8988T (cell line): ENCODE measurements around the gene ZCCHC3.
"Not testable (repeated sequence)": the region's sequence is repeated elsewhere in the genome, so short reads cannot be mapped to it uniquely, and the experiment has no call there.

Experiments
- DNase-seq: peaks from one replicate; pipeline ENCODE4 v3.0.0; 2011

Gene ZCCHC3

DNA sequence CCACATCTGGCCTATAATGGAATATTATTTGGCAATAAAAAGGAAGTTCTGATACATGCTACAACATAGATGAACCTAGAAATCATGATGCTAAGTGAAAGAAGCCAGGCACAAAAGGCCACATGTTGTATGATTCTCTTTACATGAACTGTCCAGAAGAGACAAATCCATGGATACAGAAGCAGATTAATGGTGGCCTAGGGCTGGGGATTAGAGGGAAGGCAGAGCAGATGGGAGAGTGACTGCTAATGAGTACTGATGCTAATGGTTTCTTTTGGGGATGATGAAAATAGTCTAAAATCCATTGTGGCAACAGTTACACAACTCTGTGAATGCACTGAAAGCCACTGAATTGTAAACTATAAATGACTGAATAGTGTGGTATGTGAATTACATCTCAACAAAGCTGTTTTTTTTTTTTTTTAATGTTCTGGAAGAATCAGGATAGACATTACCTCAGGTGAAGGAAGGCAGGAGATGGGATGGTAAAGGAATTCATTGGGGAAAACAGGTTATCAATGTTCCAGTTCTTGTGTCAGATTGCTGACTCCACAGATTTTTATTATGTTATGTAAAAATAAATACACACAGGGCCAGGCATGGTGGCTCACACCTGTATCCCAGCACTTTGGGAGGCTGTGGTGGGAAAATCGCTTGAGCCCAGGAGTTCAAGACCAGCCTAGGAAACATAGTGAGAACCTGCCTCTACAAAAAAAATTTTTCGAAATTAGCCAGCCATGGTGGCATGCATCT lies 19.1 kb downstream of the ZCCHC3 start:
- no peak for DNase-seq

DNA sequence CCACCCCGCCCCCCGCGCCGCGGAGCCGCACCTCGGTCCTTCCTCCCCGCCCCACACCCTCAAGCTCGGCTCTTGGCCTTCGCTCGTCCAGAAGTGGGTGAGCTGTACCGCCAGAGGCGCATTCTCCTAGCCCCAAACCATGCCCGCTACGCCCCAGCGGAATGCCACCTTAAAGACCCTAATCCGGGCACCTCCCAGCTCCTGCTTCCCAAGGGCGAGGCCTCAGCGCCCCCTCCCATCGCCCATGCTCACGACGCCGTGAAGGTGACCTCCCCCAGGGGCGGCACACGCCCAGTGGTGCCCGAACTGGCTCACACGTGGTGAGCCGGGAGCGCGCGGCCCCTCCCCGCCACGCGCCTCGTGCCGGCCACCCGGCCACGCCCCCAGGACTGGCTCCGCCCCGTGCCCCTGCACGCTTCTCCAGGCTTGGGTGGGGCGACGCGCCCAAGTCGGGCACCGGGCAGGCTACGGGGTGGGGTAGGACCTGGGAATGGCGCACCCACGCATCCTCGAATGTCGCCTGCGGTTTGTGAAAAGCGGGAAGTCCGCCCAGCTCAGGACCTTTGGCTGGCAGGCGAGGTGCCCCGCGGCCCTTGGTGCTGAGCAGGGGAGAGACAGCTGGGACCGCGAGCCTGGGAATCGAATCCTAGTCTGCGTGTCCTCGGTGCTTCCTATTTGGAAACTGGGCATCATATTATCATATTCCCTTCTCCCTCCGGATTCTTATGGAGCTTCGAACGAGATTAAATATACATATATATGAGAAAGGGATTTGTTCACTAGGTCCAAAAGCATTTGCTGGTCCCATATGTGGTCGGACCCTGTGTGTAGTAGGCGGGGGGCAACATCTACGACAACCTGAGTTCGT lies 27.0 kb downstream of the ZCCHC3 start:
- DNase-seq: peak; percentile 94

DNA sequence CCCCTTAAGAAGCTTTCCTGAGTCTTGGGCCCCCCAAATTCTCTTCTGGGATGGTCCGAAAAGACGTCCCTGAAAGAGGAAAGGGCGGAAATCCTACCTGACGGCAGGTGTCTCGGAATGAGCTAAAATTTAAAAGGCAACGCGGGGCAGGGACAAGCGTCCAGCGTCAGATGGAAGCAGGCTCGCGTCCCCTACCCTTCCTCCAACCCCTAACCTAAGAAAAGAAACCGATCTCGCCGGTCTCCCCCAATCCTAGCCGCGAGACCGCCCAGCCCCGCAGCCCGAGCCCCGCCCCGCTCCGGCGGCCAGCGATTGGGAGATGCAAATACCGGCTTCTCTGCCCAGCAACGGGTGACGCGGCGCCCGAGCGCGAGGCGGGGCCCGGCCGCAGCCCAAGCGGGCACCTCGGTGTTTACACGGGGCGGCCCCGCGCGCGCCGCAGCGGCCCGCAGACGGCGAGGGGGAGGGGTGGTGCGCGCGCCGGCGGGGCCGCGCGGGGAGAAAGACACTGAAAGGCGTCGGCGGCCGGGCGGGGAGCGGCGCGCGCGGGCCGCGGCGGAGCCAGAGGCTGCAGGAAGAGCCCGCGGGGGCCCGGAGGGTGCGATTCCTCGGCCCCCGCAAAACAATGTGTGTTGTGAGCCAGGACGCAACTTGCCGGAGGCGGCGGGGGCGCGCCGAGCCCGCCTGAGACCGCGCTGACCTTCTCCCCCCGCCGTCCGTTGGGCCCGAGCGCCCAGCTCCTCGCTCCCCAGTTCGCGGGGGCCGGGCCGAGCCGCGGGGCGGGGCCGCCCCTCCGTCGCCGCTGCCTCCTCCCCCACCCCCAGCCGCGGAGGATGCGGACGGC lies 27.9 kb downstream of the ZCCHC3 start, which contains the start of gene SOX12:
SOX12 (plus strand) TSS at position 508 of the 844 bp plus-strand sequence. CDS start 373 bp downstream, outside the sequence.
- DNase-seq: peak; percentile 86

DNA sequence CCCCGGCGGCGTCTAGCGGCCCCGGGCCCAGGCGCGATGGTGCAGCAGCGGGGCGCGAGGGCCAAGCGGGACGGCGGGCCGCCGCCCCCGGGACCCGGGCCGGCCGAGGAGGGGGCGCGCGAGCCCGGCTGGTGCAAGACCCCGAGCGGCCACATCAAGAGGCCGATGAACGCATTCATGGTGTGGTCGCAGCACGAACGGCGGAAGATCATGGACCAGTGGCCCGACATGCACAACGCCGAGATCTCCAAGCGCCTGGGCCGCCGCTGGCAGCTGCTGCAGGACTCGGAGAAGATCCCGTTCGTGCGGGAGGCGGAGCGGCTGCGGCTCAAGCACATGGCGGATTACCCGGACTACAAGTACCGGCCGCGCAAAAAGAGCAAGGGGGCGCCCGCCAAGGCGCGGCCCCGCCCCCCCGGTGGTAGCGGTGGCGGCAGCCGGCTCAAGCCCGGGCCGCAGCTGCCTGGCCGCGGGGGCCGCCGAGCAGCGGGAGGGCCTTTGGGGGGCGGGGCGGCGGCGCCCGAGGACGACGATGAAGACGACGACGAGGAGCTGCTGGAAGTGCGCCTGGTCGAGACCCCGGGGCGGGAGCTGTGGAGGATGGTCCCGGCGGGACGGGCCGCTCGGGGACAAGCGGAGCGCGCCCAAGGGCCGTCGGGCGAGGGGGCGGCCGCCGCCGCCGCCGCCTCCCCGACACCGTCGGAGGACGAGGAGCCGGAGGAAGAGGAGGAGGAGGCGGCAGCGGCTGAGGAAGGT lies 28.7 kb downstream of the ZCCHC3 start:
- DNase-seq: peak; percentile 50

- DNase-seq: peak; percentile 38
Measured at GRCh38 chr20:326645-327185, 29.3 kb downstream of the ZCCHC3 start.

- DNase-seq: peak; percentile 86
Measured at GRCh38 chr20:327186-328026, 30.0 kb downstream of the ZCCHC3 start.

- no peak for DNase-seq
Measured at GRCh38 chr20:328027-328974, 30.9 kb downstream of the ZCCHC3 start.

GRCh38 chr20:328975-329695 lies 31.8 kb downstream of the ZCCHC3 start:
- DNase-seq: no peak

DNA sequence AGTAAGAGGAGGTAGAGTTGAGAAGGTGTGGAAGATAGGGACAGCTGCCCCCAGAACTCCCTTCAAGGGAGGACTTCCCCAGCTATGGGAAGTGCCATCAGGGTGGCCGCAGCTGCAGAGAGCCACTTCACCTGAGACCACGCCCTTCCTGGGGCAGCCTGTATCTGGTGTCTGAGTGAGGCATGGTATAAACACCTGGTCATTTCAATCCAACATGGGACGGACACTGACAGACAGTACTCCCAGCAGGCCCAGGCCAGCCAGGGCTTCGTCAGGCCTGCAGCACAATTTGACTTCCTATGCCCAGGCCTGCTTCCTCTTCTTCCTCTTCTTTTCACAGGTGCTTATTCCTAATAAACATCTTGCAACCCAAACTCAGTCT lies 32.5 kb downstream of the ZCCHC3 start:
- DNase-seq: no peak

GRCh38 chr20:330233-331149 lies 33.1 kb downstream of the ZCCHC3 start:
- peak; percentile 81 for DNase-seq

- no peak for DNase-seq
Measured at GRCh38 chr20:334578-334977, 37.2 kb downstream of the ZCCHC3 start.

DNA sequence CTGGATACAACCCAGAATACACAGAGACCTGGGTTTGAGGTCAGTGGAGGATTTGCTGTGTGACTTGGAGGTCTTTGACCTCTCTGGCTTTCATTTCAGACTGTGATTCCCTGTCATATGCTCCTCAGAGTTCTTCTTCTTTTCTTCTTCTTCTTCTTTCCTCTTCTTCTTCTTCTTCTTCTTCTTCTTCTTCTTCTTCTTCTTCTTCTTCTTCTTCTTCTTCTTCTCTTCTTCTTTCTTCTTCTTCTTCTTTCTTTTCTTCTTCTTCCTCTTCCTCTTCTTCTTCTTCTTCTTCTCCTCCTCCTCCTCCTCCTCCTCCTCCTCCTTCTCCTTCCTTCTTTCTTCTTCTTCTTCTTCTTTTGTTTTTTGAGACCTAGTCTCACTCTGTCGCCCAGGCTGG lies 38.7 kb downstream of the ZCCHC3 start:
- not testable (repeated sequence) for DNase-seq

GRCh38 chr20:341682-342081 lies 44.3 kb downstream of the ZCCHC3 start:
- DNase-seq: no peak

DNA sequence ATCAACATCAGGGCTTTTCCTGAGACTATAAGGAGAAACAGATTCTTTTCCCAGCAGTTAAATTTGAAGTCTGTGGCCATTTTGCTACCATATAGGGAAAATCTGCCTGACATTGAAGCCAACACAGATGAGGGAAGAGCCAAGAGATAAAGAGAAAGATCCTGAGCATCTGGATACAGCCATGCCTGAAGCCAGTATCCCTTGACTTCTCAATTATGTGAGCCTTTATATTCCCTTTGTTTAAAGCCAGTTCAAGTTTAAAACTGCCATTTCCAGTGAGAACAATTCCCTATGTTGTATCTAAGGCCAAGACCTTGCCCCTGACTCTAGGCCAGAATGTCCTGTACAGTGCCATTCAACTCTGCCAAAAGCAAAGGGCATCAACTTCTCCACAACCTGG lies 45.7 kb downstream of the ZCCHC3 start:
- no peak for DNase-seq

DNA sequence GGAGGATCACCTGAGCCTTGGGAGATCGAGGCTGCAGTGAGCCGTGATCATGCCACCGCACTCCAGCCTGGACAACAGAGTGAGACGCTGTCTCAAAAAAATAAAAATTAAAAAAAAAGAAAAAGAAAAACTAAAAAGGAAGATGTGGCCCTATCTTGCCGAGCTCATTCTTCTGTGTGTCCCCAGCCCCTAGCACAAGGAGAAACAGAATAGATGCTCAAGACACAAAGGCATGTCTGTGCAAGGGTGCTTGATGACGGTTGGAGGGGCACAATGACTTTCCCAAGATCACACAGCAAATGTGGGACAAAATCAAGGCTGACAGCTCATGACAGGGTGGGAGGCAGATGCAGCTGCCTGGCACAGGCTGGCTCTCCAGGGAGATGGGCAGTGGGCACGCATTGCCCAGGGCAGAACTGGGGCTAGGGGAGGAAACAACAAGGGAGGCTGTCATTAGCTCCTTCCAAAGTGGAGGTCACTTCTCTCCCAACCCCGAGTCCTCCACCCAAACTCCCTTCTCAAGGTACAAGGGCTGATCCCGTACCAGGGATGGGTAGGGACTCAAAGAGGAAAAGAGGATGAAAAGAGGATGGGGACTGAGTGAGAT lies 48.8 kb downstream of the ZCCHC3 start:
- DNase-seq: no peak

DNA sequence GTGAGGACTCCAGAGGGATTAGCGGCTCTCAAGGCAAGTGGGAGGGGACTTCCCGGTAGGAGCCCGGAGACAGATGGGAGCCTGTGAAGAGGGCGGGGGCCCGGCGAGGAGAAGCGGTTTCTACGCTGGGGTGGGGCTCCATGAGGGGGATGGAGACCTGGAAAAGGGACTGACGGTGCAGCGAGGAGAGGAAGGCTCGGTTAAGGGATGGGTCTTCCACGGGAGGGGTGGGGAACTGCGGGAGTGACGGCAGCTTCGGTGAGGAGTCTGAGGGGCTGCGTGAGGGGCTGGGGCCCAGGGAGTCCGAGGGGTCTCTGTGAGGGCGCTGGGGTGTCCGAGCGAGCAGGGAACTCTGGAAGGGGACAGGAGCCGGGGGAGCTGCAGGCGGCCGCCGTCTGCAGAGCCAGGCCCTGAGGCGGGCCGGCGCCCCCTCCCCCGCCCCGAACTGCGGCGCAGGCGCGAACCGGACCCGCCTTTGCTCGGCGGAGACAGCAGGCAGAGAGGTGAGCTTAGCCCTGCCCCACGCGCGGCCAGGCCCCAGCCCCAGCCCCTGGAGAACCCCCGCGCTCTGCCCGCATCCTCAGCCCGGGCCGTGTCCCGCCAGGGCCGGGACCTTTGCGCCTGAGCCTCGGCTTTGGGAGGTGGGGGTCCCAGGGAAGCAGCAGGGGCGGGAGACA lies 49.4 kb downstream of the ZCCHC3 start, which contains the start of gene NRSN2:
NRSN2 (plus strand) TSS at position 472 of the 677 bp plus-strand sequence. CDS start 2,533 bp downstream, outside the sequence.
- peak; percentile 70 for DNase-seq

GRCh38 chr20:347317-347639 lies 49.9 kb downstream of the ZCCHC3 start:
- DNase-seq: no peak
